GM21529 (cell line): ENCODE measurements around the gene GBA2.
A peak's percentile ranks its signal among the peaks of the same experiment; 100 is the strongest.

Experiments used
- ATAC-seq: cut with Tn5 transposase; IDR thresholded peaks from one replicate; pipeline ENCODE4 v1.9.1; 2021; ENCODE audit not compliant: unreplicated experiment

Gene GBA2

GRCh38 chr9:35748858-35749514, at the start of gene GBA2, which contains the start of gene RGP1:
TSS of gene GBA2 (minus strand) at chr9:35749228. CDS start at chr9:35748704, 524 bp downstream.
TSS of gene RGP1 (plus strand) at chr9:35749287. CDS start at chr9:35749756, 469 bp downstream.
- ATAC-seq, result peak; percentile 85

- ATAC-seq, result no peak
Observed at GRCh38 chr9:35797311-35798109, 48.5 kb upstream of the GBA2 start.

GRCh38 chr9:35795695-35796094, 46.7 kb upstream of the GBA2 start:
- ATAC-seq, result no peak

- ATAC-seq, result no peak
Observed at GRCh38 chr9:35793461-35793860, 44.4 kb upstream of the GBA2 start.

GRCh38 chr9:35792826-35793225, 43.8 kb upstream of the GBA2 start:
- ATAC-seq, result no peak

GRCh38 chr9:35792024-35792813, 43.2 kb upstream of the GBA2 start:
- no peak for ATAC-seq

GRCh38 chr9:35791297-35791921, 42.4 kb upstream of the GBA2 start, which contains the start of gene NPR2:
TSS of gene NPR2 (plus strand) at chr9:35791591. CDS start at chr9:35792409, 818 bp downstream.
- ATAC-seq, result no peak

- no peak for ATAC-seq
Observed at GRCh38 chr9:35790385-35791296, 41.6 kb upstream of the GBA2 start.

GRCh38 chr9:35790025-35790384, 41.0 kb upstream of the GBA2 start:
- ATAC-seq, result no peak

GRCh38 chr9:35789541-35789940, 40.5 kb upstream of the GBA2 start:
- ATAC-seq, result no peak

GRCh38 chr9:35783418-35783817, 34.4 kb upstream of the GBA2 start:
- no peak for ATAC-seq

- ATAC-seq, result no peak
Observed at GRCh38 chr9:35781066-35781465, 32.0 kb upstream of the GBA2 start.

GRCh38 chr9:35778496-35778895, 29.5 kb upstream of the GBA2 start:
- no peak for ATAC-seq

- no peak for ATAC-seq
Observed at GRCh38 chr9:35776018-35776417, 27.0 kb upstream of the GBA2 start.

- ATAC-seq, result no peak
Observed at GRCh38 chr9:35774907-35775635, 26.0 kb upstream of the GBA2 start.

GRCh38 chr9:35771943-35772342, 22.9 kb upstream of the GBA2 start:
- no peak for ATAC-seq

- no peak for ATAC-seq
Observed at GRCh38 chr9:35771534-35771933, 22.5 kb upstream of the GBA2 start.

- no peak for ATAC-seq
Observed at GRCh38 chr9:35771075-35771433, 22.0 kb upstream of the GBA2 start.

- ATAC-seq, result no peak
Observed at GRCh38 chr9:35769763-35770162, 20.7 kb upstream of the GBA2 start.
